SKM-1 (cell line): ENCODE data around the gene ZGRF1.
"Not testable (repeated sequence)": the region's sequence is repeated elsewhere in the genome, so short reads cannot be mapped to it uniquely, and the experiment has no call there.

Experiments
- DNase-seq: peaks from one replicate; lab custom pipeline; 2025; ENCODE audit not compliant: unreplicated experiment; lab: John Stamatoyannopoulos, UW

Gene ZGRF1

GRCh38 chr4:112645541-112646329, 9.0 kb upstream of the ZGRF1 start:
- no peak for DNase-seq

GRCh38 chr4:112644595-112645535, 8.2 kb upstream of the ZGRF1 start:
- DNase-seq = not testable (repeated sequence)

- DNase-seq = no peak
Measured at GRCh38 chr4:112642526-112642925, 5.8 kb upstream of the ZGRF1 start.

- DNase-seq = no peak
Measured at GRCh38 chr4:112637552-112637866, 800 bp upstream of the ZGRF1 start.

GRCh38 chr4:112633477-112634235, 3.1 kb downstream of the ZGRF1 start:
- DNase-seq = no peak

- no peak for DNase-seq
Measured at GRCh38 chr4:112626228-112626627, 10.5 kb downstream of the ZGRF1 start.

GRCh38 chr4:112616984-112617383, 19.7 kb downstream of the ZGRF1 start:
- DNase-seq = no peak

- not testable (repeated sequence) for DNase-seq
Measured at GRCh38 chr4:112612814-112613213, 23.9 kb downstream of the ZGRF1 start.

- DNase-seq = peak; percentile 29
Measured at GRCh38 chr4:112604589-112604988, 32.1 kb downstream of the ZGRF1 start.

GRCh38 chr4:112594993-112595392, 41.7 kb downstream of the ZGRF1 start:
- no peak for DNase-seq

GRCh38 chr4:112593438-112594133, 43.1 kb downstream of the ZGRF1 start:
- no peak for DNase-seq

- no peak for DNase-seq
Measured at GRCh38 chr4:112592717-112593116, 44.0 kb downstream of the ZGRF1 start.

GRCh38 chr4:112591593-112591992, 45.1 kb downstream of the ZGRF1 start:
- DNase-seq = no peak

- DNase-seq = no peak
Measured at GRCh38 chr4:112589206-112589605, 47.5 kb downstream of the ZGRF1 start.

- DNase-seq = no peak
Measured at GRCh38 chr4:112585977-112586736, 50.6 kb downstream of the ZGRF1 start.

- no peak for DNase-seq
Measured at GRCh38 chr4:112567536-112567935, 69.2 kb downstream of the ZGRF1 start.

GRCh38 chr4:112564706-112565270, 71.9 kb downstream of the ZGRF1 start:
- no peak for DNase-seq

GRCh38 chr4:112563431-112564200, 73.1 kb downstream of the ZGRF1 start:
- no peak for DNase-seq
